IMR-90 (cell line): ENCODE results near the gene ALPP. TPM values are rescaled to one million over a fixed set of nuclear protein-coding genes. Genes with fewer than 3 reads are reported as not detected.
"Not testable (repeated sequence)": the region's sequence is repeated elsewhere in the genome, so short reads cannot be mapped to it uniquely, and the experiment has no call there.

Experiments used
- ATAC-seq: fragments of 200-7000 bp; cut with Tn5 transposase; 2 replicates; pipeline ENCODE4 v1.9.1; 2020; ENCODE audit warnings: low read depth, mild to moderate bottlenecking, moderate library complexity
- BruUV-seq: library from RNA; stranded (reverse); fragments of 400-500 nt; replicated peaks from 2 replicates; lab custom pipeline; 2021; lab: Mats Ljungman, UMichigan
- CTCF ChIA-PET: fragments of 300-600 bp; formaldehyde crosslinking; extraction: SDS; loops from one replicate; lab custom pipeline; 2021; ENCODE audit warnings: antibody characterized with exemption; lab: Yijun Ruan, JAX
- POLR2A ChIA-PET: fragments of 300-600 bp; sonication (Branson Sonifier 250); formaldehyde crosslinking; loops from one replicate; lab custom pipeline; 2022; ENCODE audit warnings: antibody characterized with exemption; ENCODE audit not compliant: unreplicated experiment; lab: Charles Lee
- DNase-seq: peaks from one replicate; pipeline ENCODE4 v3.0.0; 2013
- H2AFZ ChIP-seq: replicated peaks from 2 replicates; pipeline ENCODE3; 2013; ENCODE audit warnings: low read length, mild to moderate bottlenecking; ENCODE audit not compliant: poor library complexity
- H2AK5ac ChIP-seq: 2 replicates; pipeline ENCODE4 v1.6.1; 2013; ENCODE audit warnings: low read depth, low read length, inconsistent platforms
- H2AK9ac ChIP-seq: replicated peaks from 2 replicates; pipeline ENCODE3; 2013; ENCODE audit warnings: mild to moderate bottlenecking, low read depth, low read length, moderate library complexity; ENCODE audit not compliant: poor library complexity
- H2BK120ac ChIP-seq: 2 replicates; pipeline ENCODE4 v1.6.1; 2013; ENCODE audit warnings: low read depth, low read length, inconsistent platforms
- H2BK15ac ChIP-seq: 3 replicates; pipeline ENCODE4 v1.6.1; 2013; ENCODE audit warnings: low read depth, low read length, inconsistent platforms
- H2BK20ac ChIP-seq: 2 replicates; pipeline ENCODE4 v1.6.1; 2013; ENCODE audit warnings: low read depth, mild to moderate bottlenecking, inconsistent platforms, low read length, moderate library complexity
- H2BK5ac ChIP-seq: 2 replicates; pipeline ENCODE4 v1.6.1; 2013; ENCODE audit warnings: mild to moderate bottlenecking, low read depth, low read length, inconsistent platforms; ENCODE audit not compliant: poor library complexity, severe bottlenecking
- H3K14ac ChIP-seq: replicated peaks from 2 replicates; pipeline ENCODE4 v1.6.1; 2013; ENCODE audit warnings: low read depth, low read length, inconsistent platforms
- H3K18ac ChIP-seq: 2 replicates; pipeline ENCODE4 v1.6.1; 2013; ENCODE audit warnings: low read depth, low read length, control low read depth
- H3K23ac ChIP-seq: 2 replicates; pipeline ENCODE4 v1.6.1; 2013; ENCODE audit warnings: low read depth, low read length, inconsistent platforms
- H3K27ac ChIP-seq: 2 replicates; pipeline ENCODE4 v1.5.1; 2013; ENCODE audit warnings: mild to moderate bottlenecking, control low read depth, low read length; ENCODE audit not compliant: insufficient read depth
- H3K27me3 ChIP-seq: 2 replicates; pipeline ENCODE4 v1.6.1; 2013; ENCODE audit warnings: low read length; ENCODE audit not compliant: control insufficient read depth, insufficient read depth
- H3K36me3 ChIP-seq: 2 replicates; pipeline ENCODE4 v1.6.1; 2013; ENCODE audit warnings: low read length, mixed read lengths; ENCODE audit not compliant: control insufficient read depth, insufficient read depth
- H3K4ac ChIP-seq: 2 replicates; pipeline ENCODE4 v1.6.1; 2013; ENCODE audit warnings: low read depth, low read length, inconsistent platforms
- H3K4me1 ChIP-seq: 2 replicates; pipeline ENCODE4 v1.6.1; 2013; ENCODE audit warnings: low read length, mixed read lengths; ENCODE audit not compliant: control insufficient read depth, insufficient read depth
- H3K4me2 ChIP-seq: 2 replicates; pipeline ENCODE4 v1.6.1; 2013; ENCODE audit warnings: low read depth, mild to moderate bottlenecking, control low read depth, low read length, moderate library complexity
- H3K4me3 ChIP-seq: 2 replicates; pipeline ENCODE4 v1.5.1; 2013; ENCODE audit warnings: low read depth, mild to moderate bottlenecking, control low read depth, low read length, moderate library complexity; ENCODE audit not compliant: insufficient read depth
- H3K56ac ChIP-seq: 2 replicates; pipeline ENCODE4 v1.6.1; 2013; ENCODE audit warnings: low read length, inconsistent platforms; ENCODE audit not compliant: insufficient read depth; ENCODE audit errors: extremely low read depth
- H3K79me1 ChIP-seq, 2 experiments: 2 replicates each; pipeline ENCODE4 v1.6.1; 2013; ENCODE audit warnings: low read length in 2 of 2, inconsistent platforms in 1 of 2, low read depth in 1 of 2
- H3K9ac ChIP-seq: 2 replicates; pipeline ENCODE4 v1.6.1; 2013; ENCODE audit warnings: low read depth, low read length, control low read depth
- H3K9me1 ChIP-seq: 2 replicates; pipeline ENCODE4 v1.6.1; 2013; ENCODE audit warnings: low read length, inconsistent platforms; ENCODE audit not compliant: insufficient read depth
- H3K9me3 ChIP-seq: 2 replicates; pipeline ENCODE4 v1.6.1; 2013; ENCODE audit warnings: low read length; ENCODE audit not compliant: control insufficient read depth, insufficient read depth
- H4K20me1 ChIP-seq: 2 replicates; pipeline ENCODE4 v1.6.1; 2013; ENCODE audit warnings: low read length, inconsistent platforms; ENCODE audit not compliant: insufficient read depth
- H4K5ac ChIP-seq: 2 replicates; pipeline ENCODE4 v1.6.1; 2013; ENCODE audit warnings: mild to moderate bottlenecking, low read depth, low read length, control low read depth
- H4K8ac ChIP-seq, 2 experiments: 2 replicates each; pipeline ENCODE4 v1.6.1; 2013; ENCODE audit warnings: low read depth in 2 of 2, low read length in 2 of 2, control low read depth in 1 of 2, inconsistent platforms in 1 of 2
- H4K91ac ChIP-seq: 2 replicates; pipeline ENCODE4 v1.6.1; 2013; ENCODE audit warnings: low read depth, low read length, inconsistent platforms; ENCODE audit not compliant: insufficient read depth
- NFE2L2 ChIP-seq: fragments of 150-350 bp; IDR thresholded peaks from 2 replicates; pipeline ENCODE4 v1.6.1; 2016; ENCODE audit warnings: low read depth, mild to moderate bottlenecking, low read length
- RAD21 ChIP-seq: IDR thresholded peaks from 2 replicates; pipeline ENCODE4 v1.6.1; 2012; ENCODE audit warnings: low read length, improper control_type of control experiment
- RCOR1 ChIP-seq: IDR thresholded peaks from 2 replicates; pipeline ENCODE4 v1.6.1; 2012; ENCODE audit warnings: mild to moderate bottlenecking, low read length, improper control_type of control experiment; ENCODE audit not compliant: insufficient replicate concordance
- WGBS, 2 experiments: methylation state at CpG; one replicate each; pipeline versions ENCODE4 v1.1.5 to v1.1.7; 2013; ENCODE audit warnings: missing lambda C conversion rate in 2 of 2; ENCODE audit not compliant: insufficient read length in 1 of 2; ENCODE audit errors: extremely low coverage in 2 of 2; 5-methylcytosine and 5-hydroxymethylcytosine counted together
- dilution Hi-C: fragments of 300-500 bp; cut with HindIII; formaldehyde crosslinking; loops from one replicate; pipeline ENCODE4 v1.14.3; 2018; ENCODE audit warnings: low sequenced_read_pairs; ENCODE audit not compliant: unreplicated experiment
- in situ Hi-C: fragments of 300-500 bp; cut with MboI; formaldehyde crosslinking; loops from 3 replicates; pipeline ENCODE4 v1.14.3; 2019; ENCODE audit warnings: low sequenced_read_pairs, inconsistent platforms, mixed read lengths
- intact Hi-C: fragments of 100-400 bp; cut with micrococcal nuclease; formaldehyde crosslinking; loops from 2 replicates; pipeline ENCODE4 v1.10.0; 2022
- polyA plus RNA-seq, 3 experiments: library from polyadenylated mRNA; depleted of rRNA; stranded (reverse); fragments of >200 nt; gene quantifications; 2 replicates each; pipeline ENCODE4 v1.2.3, GENCODE V29; 2012; ENCODE audit warnings: low replicate concordance in 1 of 3
- total RNA-seq: library from RNA; depleted of rRNA; stranded (reverse); fragments of >200 nt; gene quantifications from 2 replicates; pipeline ENCODE4 v1.2.3, GENCODE V29; 2012
- TF ChIP-seq, protein P1 (sequence below): fragments of 150-350 bp; IDR thresholded peaks from 2 replicates; pipeline ENCODE4 v1.6.1; 2016; ENCODE audit warnings: low read depth, mild to moderate bottlenecking, low read length, moderate library complexity, borderline replicate concordance

The ALPP gene
- total and polyA plus RNA-seq, 2 of the 4 experiments (the other 2 are of a cell fraction), result not detected

GRCh38 chr2:232362174-232362900 lies 16.2 kb upstream of the ALPP start:
- Histone ChIP-seq H3K23ac (no peak overlapping the region), H3K27me3 (peaks cover 1% of the 10 kb centered on the region), H3K4me3 (no peak overlapping the region), H2AK9ac (no peak overlapping the region), H2AK5ac (no peak overlapping the region), H2BK5ac (no peak overlapping the region), H3K4ac (no peak overlapping the region), H3K9ac (no peak overlapping the region), H3K4me2 (no peak overlapping the region), H4K5ac (no peak overlapping the region), H3K79me1 (no peaks in the 10 kb centered on the region), H3K18ac (no peak overlapping the region), H4K91ac (no peak overlapping the region), H2BK20ac (no peak overlapping the region), H3K9me1 (no peaks in the 10 kb centered on the region), H2BK120ac (no peak overlapping the region), H3K9me3 (0 out of 2 replicates have a peak, but pooled peaks cover 2% of the 10 kb centered on the region), H2AFZ (no peak overlapping the region), H3K36me3 (no peaks in the 10 kb centered on the region), H2BK15ac (no peak overlapping the region), H3K27ac (no peak overlapping the region), H3K56ac (no peak overlapping the region), H3K4me1 (peaks cover 2% of the 10 kb centered on the region; the same call in 1 of the 2 replicates), H4K8ac (no peak overlapping the region), H3K14ac (no peak overlapping the region), H4K20me1 (no peaks in the 10 kb centered on the region)
- in situ Hi-C loops (no loop called here), intact Hi-C loops (no loop called here), dilution Hi-C loops (no loop called here)
- no peak for DNase-seq
- ChIA-PET CTCF (no interaction called here), POLR2A (no interaction called here)
- WGBS, 2 experiments, result 79% methylated on average over 2 of the region's 8 CpGs; no CpG with 5 or more reads in 1 of the 2 experiments
- ATAC-seq, result no peak
- TF ChIP-seq, protein P1, sequence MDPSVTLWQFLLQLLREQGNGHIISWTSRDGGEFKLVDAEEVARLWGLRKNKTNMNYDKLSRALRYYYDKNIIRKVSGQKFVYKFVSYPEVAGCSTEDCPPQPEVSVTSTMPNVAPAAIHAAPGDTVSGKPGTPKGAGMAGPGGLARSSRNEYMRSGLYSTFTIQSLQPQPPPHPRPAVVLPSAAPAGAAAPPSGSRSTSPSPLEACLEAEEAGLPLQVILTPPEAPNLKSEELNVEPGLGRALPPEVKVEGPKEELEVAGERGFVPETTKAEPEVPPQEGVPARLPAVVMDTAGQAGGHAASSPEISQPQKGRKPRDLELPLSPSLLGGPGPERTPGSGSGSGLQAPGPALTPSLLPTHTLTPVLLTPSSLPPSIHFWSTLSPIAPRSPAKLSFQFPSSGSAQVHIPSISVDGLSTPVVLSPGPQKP, result no peak
- no peak for TF ChIP-seq RCOR1
- TF ChIP-seq RAD21, result no peak
- no peak for TF ChIP-seq NFE2L2
- no TSS peak for BruUV-seq

DNA sequence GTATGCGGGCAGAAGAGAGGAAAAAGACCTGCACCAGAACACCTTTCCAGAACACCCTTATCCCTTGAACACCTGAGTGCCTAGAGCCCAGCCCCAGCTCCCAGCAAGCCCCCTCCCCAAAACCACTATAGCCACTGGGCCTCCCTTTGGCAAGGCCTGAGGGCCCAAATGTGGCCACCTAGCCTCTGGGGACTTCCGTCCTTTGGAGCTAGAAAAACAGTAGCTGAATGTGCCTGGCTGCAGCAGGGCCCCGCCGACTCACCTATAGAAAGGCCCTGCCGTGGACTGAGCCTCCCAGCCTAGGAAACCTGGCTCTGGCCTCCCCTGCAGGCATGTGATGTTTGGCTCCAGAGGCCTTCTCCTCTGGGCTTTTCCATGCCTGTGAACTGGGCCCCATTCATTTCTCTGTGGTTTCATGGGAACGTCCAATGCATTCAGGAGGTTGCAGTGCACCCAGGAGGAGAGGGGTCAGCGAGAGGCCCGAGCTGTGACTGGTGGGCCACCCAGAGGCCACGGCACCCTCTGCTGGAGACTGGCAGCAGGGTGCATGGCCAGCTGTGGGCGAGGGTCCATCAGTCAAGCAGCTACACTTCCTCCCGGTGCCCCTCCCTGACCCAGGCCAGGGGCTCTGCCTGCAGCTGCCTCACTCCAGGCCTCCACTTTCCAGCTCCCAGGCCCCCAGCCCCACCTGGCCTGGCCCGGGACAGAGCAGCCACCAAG lies 15.3 kb upstream of the ALPP start:
- H2AFZ ChIP-seq, result peak overlapping the region; percentile 77
- H3K27ac ChIP-seq, H3K9me1 ChIP-seq, H2BK120ac ChIP-seq, H3K56ac ChIP-seq, intact Hi-C loops, H3K4me3 ChIP-seq, H2AK5ac ChIP-seq, H2BK5ac ChIP-seq, H2AK9ac ChIP-seq, H2BK15ac ChIP-seq, ATAC-seq, H3K9me3 ChIP-seq, H4K8ac ChIP-seq, H4K20me1 ChIP-seq, H3K79me1 ChIP-seq, H3K9ac ChIP-seq, H3K36me3 ChIP-seq, H3K14ac ChIP-seq, H3K4me1 ChIP-seq, H2BK20ac ChIP-seq, H3K18ac ChIP-seq, H3K4ac ChIP-seq, in situ Hi-C loops, dilution Hi-C loops, H3K4me2 ChIP-seq, H3K23ac ChIP-seq, H4K5ac ChIP-seq, CTCF ChIA-PET, H3K27me3 ChIP-seq, BruUV-seq, H4K91ac ChIP-seq, DNase-seq: not testable (repeated sequence)
- 50% methylated on average over 1 of the region's 12 CpGs; no CpG with 5 or more reads in 1 of the 2 experiments for WGBS, 2 experiments
- POLR2A ChIA-PET, result interaction anchor here (0.6 kb wide), 1 partner anchor 159 kb away, joined by 3 read pairs; no protein-coding TSS in a partner anchor
